Colonic mucosa (tissue), 4 donors: ENCODE measurements around the gene CARS1. TPM values are rescaled to one million over a fixed set of nuclear protein-coding genes. Genes with fewer than 3 reads are reported as not detected.
"Not testable (repeated sequence)": the region's sequence is repeated elsewhere in the genome, so short reads cannot be mapped to it uniquely, and the experiment has no call there.

Experiments
- DNase-seq: peaks from one replicate; pipeline ENCODE4 v3.0.0-alpha.2; 2020
- H3K27ac ChIP-seq: fragments of 200-600 bp; one replicate; pipeline ENCODE4 v1.8.0; 2021
- H3K27me3 ChIP-seq: fragments of 200-600 bp; one replicate; pipeline ENCODE4 v1.8.0; 2021
- H3K36me3 ChIP-seq: fragments of 200-600 bp; one replicate; pipeline ENCODE4 v1.8.0; 2021
- H3K4me1 ChIP-seq: fragments of 200-600 bp; one replicate; pipeline ENCODE4 v1.8.0; 2021; ENCODE audit warnings: mild to moderate bottlenecking
- H3K4me3 ChIP-seq: fragments of 200-600 bp; one replicate; pipeline ENCODE4 v1.8.0; 2021
- H3K9ac ChIP-seq, 2 donors: one replicate each; pipeline ENCODE4 v1.7.0; 2013; ENCODE audit warnings: control low read depth in 2 of 2, low read depth in 2 of 2, low read length in 2 of 2
- H3K9me3 ChIP-seq: fragments of 200-600 bp; one replicate; pipeline ENCODE4 v1.8.0; 2021
- CTCF ChIP-seq: fragments of 200-600 bp; IDR thresholded peaks from one replicate; pipeline ENCODE4 v1.8.0; 2022; ENCODE audit warnings: antibody characterized with exemption, mild to moderate bottlenecking
- intact Hi-C: fragments of 100-400 bp; cut with DNase I; formaldehyde crosslinking; loops from one replicate; pipeline ENCODE4 v1.14.1; 2022
- total RNA-seq, 2 donors: library from RNA; stranded (reverse); fragmentation: NEBNext Ultra II Directional in 1 of 2; extraction: Animal tissue kit (Norgen Biotek cat#: 25700) in 1 of 2; gene quantifications; one replicate each; pipeline ENCODE4 v1.2.1, GENCODE V29; 2021
- donor health status: healthy.
- donor health status: DM: no; HTN: no; CAD: no.
- donor health status: DM: no; HTN: no; CAD: no.

Gene CARS1
- total RNA-seq, 2 donors from 2014 or later, result 48.4 to 74.3 TPM

- H3K9me3 ChIP-seq, H3K4me1 ChIP-seq, H3K36me3 ChIP-seq, H3K27me3 ChIP-seq, H3K27ac ChIP-seq, DNase-seq, intact Hi-C loops, H3K9ac ChIP-seq, H3K4me3 ChIP-seq: not testable (repeated sequence)
Measured at GRCh38 chr11:3063432-3063831, 6.2 kb upstream of the CARS1 start.

GRCh38 chr11:3060436-3061025 lies 3.3 kb upstream of the CARS1 start:
- Histone ChIP-seq H3K4me1 (peaks cover 6% of the 10 kb centered on the region), H3K27me3 (no peaks in the 10 kb centered on the region), H3K4me3 (no peak overlapping the region), H3K9me3 (no peaks in the 10 kb centered on the region), H3K36me3 (no peaks in the 10 kb centered on the region), H3K9ac (no peak overlapping the region), H3K27ac (no peak overlapping the region)
- TF ChIP-seq CTCF, result no peak
- no peak for DNase-seq
- intact Hi-C loops, result no loop called here

GRCh38 chr11:3058753-3059664 lies 1.8 kb upstream of the CARS1 start:
- DNase-seq, result no peak
- Histone ChIP-seq H3K27ac (no peak overlapping the region), H3K36me3 (no peaks in the 10 kb centered on the region)

GRCh38 chr11:3056296-3057068 lies 741 bp downstream of the CARS1 start:
- no peak for TF ChIP-seq CTCF
- H3K36me3 ChIP-seq, result no peaks in the 10 kb centered on the region
- H3K4me1 ChIP-seq, result peaks cover 6% of the 10 kb centered on the region
- H3K4me3 ChIP-seq, result peak overlapping the region; percentile 97
- H3K27ac ChIP-seq, result peak overlapping the region; percentile 66
- H3K9ac ChIP-seq, result peak overlapping the region; percentile 89 to 91
- peak; percentile 54 for DNase-seq
- H3K9me3 ChIP-seq, result no peaks in the 10 kb centered on the region
- no peaks in the 10 kb centered on the region for H3K27me3 ChIP-seq
- intact Hi-C loops, result no loop called here

More at GRCh38 chr11:3058753-3059664, 1.8 kb upstream of the CARS1 start:
- H3K4me1 ChIP-seq, result peaks cover 6% of the 10 kb centered on the region
- intact Hi-C loops, result no loop called here
- TF ChIP-seq CTCF, result no peak
- H3K27me3 ChIP-seq, result no peaks in the 10 kb centered on the region
- H3K9me3 ChIP-seq, result no peaks in the 10 kb centered on the region
- H3K9ac ChIP-seq, result no peak overlapping the region
- H3K4me3 ChIP-seq, result no peak overlapping the region

GRCh38 chr11:3055891-3056290 lies 1.3 kb downstream of the CARS1 start:
- Histone ChIP-seq H3K4me3 (peak overlapping the region; percentile 97), H3K27me3 (no peaks in the 10 kb centered on the region), H3K9ac (peak overlapping the region; percentile 89 to 91), H3K36me3 (no peaks in the 10 kb centered on the region), H3K27ac (peak overlapping the region; percentile 66), H3K9me3 (no peaks in the 10 kb centered on the region), H3K4me1 (peaks cover 6% of the 10 kb centered on the region)
- TF ChIP-seq CTCF, result no peak
- DNase-seq, result peak; percentile 46
- intact Hi-C loops, result no loop called here
